Measurements from ENCODE around the gene AFAP1L2.

Gene AFAP1L2

GRCh38 chr10:114359041-114359952, 45.0 kb downstream of the AFAP1L2 start:
- Histone ChIP-seq H3K4me1 (ENCODE audit: insufficient read depth, low read length) (no peaks in the 10 kb centered on the region), H3K4me2 (ENCODE audit: insufficient read depth, low read length) (no peak overlapping the region), H3K27me3 (ENCODE audit: insufficient read depth, low read length, poor library complexity) (peaks cover 3% of the 10 kb centered on the region)

GRCh38 chr10:114357515-114357996, 46.7 kb downstream of the AFAP1L2 start:
- Histone ChIP-seq H3K9me3 (ENCODE audit: insufficient read depth, low read length, severe bottlenecking) (no peaks in the 10 kb centered on the region), H3K4me3 (ENCODE audit: low read depth in 1 of 2, low read length in 2 of 2) (no peak overlapping the region), H4K20me1 (ENCODE audit: insufficient read depth, low read length) (no peaks in the 10 kb centered on the region), H2AFZ (ENCODE audit: low read depth, low read length) (no peak overlapping the region), H3K36me3 (ENCODE audit: insufficient read depth, low read length) (no peaks in the 10 kb centered on the region), H3K4me2 (ENCODE audit: insufficient read depth, low read length) (no peak overlapping the region), H3K9ac (ENCODE audit: low read depth, low read length) (no peak overlapping the region), H3K79me2 (ENCODE audit: insufficient read depth, low read length) (no peaks in the 10 kb centered on the region), H3K4me1 (ENCODE audit: insufficient read depth, low read length) (no peaks in the 10 kb centered on the region), H3K27me3 (ENCODE audit: insufficient read depth, low read length, poor library complexity) (peaks cover 3% of the 10 kb centered on the region), H3K27ac (ENCODE audit: low read length) (no peak overlapping the region)
- ATAC-seq (ENCODE audit: insufficient read depth, low read depth) (no peak), DNase-seq (no peak)
- TF ChIP-seq CTCF (IDR thresholded peaks at IDR 0.05; ENCODE audit: borderline replicate concordance, extremely low read depth, low read length, poor library complexity, severe bottlenecking), result no peak
- TF ChIP-seq EZH2 (IDR thresholded peaks at IDR 0.05; ENCODE audit: borderline replicate concordance, low read depth, low read length, severe bottlenecking), result no peak

More at GRCh38 chr10:114359041-114359952, 45.0 kb downstream of the AFAP1L2 start:
- no peaks in the 10 kb centered on the region for H4K20me1 ChIP-seq (ENCODE audit: insufficient read depth, low read length)
- H3K4me3 ChIP-seq (ENCODE audit: low read depth in 1 of 2, low read length in 2 of 2), result no peak overlapping the region
- H3K79me2 ChIP-seq (ENCODE audit: insufficient read depth, low read length), result no peaks in the 10 kb centered on the region
- no peaks in the 10 kb centered on the region for H3K36me3 ChIP-seq (ENCODE audit: insufficient read depth, low read length)
- no peaks in the 10 kb centered on the region for H3K9me3 ChIP-seq (ENCODE audit: insufficient read depth, low read length, severe bottlenecking)
- H3K9ac ChIP-seq (ENCODE audit: low read depth, low read length), result no peak overlapping the region
- no peak for TF ChIP-seq EZH2 (IDR thresholded peaks at IDR 0.05; ENCODE audit: borderline replicate concordance, low read depth, low read length, severe bottlenecking)
- TF ChIP-seq CTCF (IDR thresholded peaks at IDR 0.05; ENCODE audit: borderline replicate concordance, extremely low read depth, low read length, poor library complexity, severe bottlenecking), result no peak
- ATAC-seq (ENCODE audit: insufficient read depth, low read depth) (no peak), DNase-seq (no peak)
- H2AFZ ChIP-seq (ENCODE audit: low read depth, low read length), result no peak overlapping the region
- H3K27ac ChIP-seq (ENCODE audit: low read length), result no peak overlapping the region

GRCh38 chr10:114356751-114357514, 47.4 kb downstream of the AFAP1L2 start:
- Histone ChIP-seq H4K20me1 (ENCODE audit: insufficient read depth, low read length) (no peaks in the 10 kb centered on the region), H3K27ac (ENCODE audit: low read length) (no peak overlapping the region), H3K79me2 (ENCODE audit: insufficient read depth, low read length) (no peaks in the 10 kb centered on the region), H3K36me3 (ENCODE audit: insufficient read depth, low read length) (no peaks in the 10 kb centered on the region), H3K9me3 (ENCODE audit: insufficient read depth, low read length, severe bottlenecking) (no peaks in the 10 kb centered on the region), H3K27me3 (ENCODE audit: insufficient read depth, low read length, poor library complexity) (peaks cover 3% of the 10 kb centered on the region), H3K4me2 (ENCODE audit: insufficient read depth, low read length) (no peak overlapping the region), H3K4me1 (ENCODE audit: insufficient read depth, low read length) (no peaks in the 10 kb centered on the region), H3K4me3 (ENCODE audit: low read depth in 1 of 2, low read length in 2 of 2) (no peak overlapping the region), H2AFZ (ENCODE audit: low read depth, low read length) (no peak overlapping the region), H3K9ac (ENCODE audit: low read depth, low read length) (no peak overlapping the region)
- DNase-seq (no peak), ATAC-seq (ENCODE audit: insufficient read depth, low read depth) (no peak)
- TF ChIP-seq CTCF (IDR thresholded peaks at IDR 0.05; ENCODE audit: borderline replicate concordance, extremely low read depth, low read length, poor library complexity, severe bottlenecking) (no peak), EZH2 (IDR thresholded peaks at IDR 0.05; ENCODE audit: borderline replicate concordance, low read depth, low read length, severe bottlenecking) (no peak)

All from DND-41 (cell line).